Measurements from ENCODE around the gene XAF1.

Gene XAF1

GRCh38 chr17:6780886-6781285 is 25.0 kb downstream of the XAF1 start:
- no peak overlapping the region for H3K4me3 ChIP-seq (ENCODE audit: low read depth, low read length)
- TF ChIP-seq CTCF (IDR thresholded peaks at IDR 0.05; ENCODE audit: low read depth, low read length, missing control alignments), result no peak
- in situ Hi-C loops (cut with HindIII; ENCODE audit: low sequenced_read_pairs), result no loop called here
- DNase-seq (ENCODE audit: low read depth), result no peak

- TF ChIP-seq CTCF (IDR thresholded peaks at IDR 0.05; ENCODE audit: low read depth, low read length, missing control alignments), result no peak
- in situ Hi-C loops (cut with HindIII; ENCODE audit: low sequenced_read_pairs), result no loop called here
- H3K4me3 ChIP-seq (ENCODE audit: low read depth, low read length), result no peak overlapping the region
- no peak for DNase-seq (ENCODE audit: low read depth)
Observed at GRCh38 chr17:6782244-6782643, 26.4 kb downstream of the XAF1 start.

DNA sequence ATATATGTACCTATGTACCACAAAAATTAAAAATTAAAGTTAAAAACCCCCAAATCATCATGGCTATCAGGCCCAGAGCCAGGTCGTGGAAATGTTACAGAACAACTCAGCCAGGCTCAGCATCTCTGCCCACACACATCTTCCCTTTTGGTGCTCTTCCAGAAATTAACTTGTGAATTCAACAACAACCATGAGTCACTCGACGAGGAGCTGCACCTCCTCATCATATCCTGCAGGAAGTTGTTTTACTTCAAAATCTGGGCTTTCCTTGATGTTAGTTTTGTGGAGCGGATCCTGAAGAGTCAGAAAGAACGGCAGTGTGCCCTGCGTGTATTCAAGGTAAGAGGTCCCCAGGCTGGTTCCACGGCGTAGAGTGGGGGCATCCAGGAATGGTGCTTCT is 30.8 kb downstream of the XAF1 start:
- no peak overlapping the region for H3K4me3 ChIP-seq (ENCODE audit: low read depth, low read length)
- in situ Hi-C loops (cut with HindIII; ENCODE audit: low sequenced_read_pairs), result no loop called here
- peak; percentile 34 for DNase-seq (ENCODE audit: low read depth)
- TF ChIP-seq CTCF (IDR thresholded peaks at IDR 0.05; ENCODE audit: low read depth, low read length, missing control alignments), result no peak

DNA sequence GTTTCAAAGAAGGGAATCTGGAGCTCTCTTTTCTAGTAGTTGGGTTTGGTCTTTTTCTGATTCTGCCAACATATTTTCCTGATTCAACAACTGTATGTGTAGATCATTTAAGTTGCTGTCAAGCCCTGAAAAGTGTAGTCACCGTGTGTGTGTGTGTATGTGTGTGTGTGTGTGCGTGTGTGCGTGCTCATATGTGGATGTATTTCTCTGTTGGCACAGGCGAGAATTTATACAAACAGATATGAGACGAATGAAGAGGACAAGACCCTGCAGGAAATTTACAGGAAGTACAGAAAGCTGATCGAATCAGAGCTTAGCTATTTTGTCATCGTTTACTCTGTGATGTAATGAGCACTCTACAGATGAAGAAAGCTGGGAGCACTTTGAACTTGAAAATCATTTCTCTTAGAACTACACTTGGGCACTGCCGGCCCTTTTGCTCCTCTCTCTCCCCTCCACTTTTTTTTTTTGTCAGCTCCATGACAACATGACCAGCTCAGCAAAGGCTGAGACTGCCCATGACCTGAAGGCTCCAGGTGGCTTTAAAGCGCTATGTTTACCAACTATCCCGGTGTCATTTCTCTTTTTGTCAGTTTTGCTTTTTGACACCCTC is 31.3 kb downstream of the XAF1 start:
- in situ Hi-C loops (cut with HindIII; ENCODE audit: low sequenced_read_pairs), result no loop called here
- H3K4me3 ChIP-seq (ENCODE audit: low read depth, low read length), result no peak overlapping the region
- no peak for DNase-seq (ENCODE audit: low read depth)
- no peak for TF ChIP-seq CTCF (IDR thresholded peaks at IDR 0.05; ENCODE audit: low read depth, low read length, missing control alignments)

GRCh38 chr17:6789146-6789545 is 33.3 kb downstream of the XAF1 start:
- no peak for TF ChIP-seq CTCF (IDR thresholded peaks at IDR 0.05; ENCODE audit: low read depth, low read length, missing control alignments)
- no peak for DNase-seq (ENCODE audit: low read depth)
- no peak overlapping the region for H3K4me3 ChIP-seq (ENCODE audit: low read depth, low read length)
- in situ Hi-C loops (cut with HindIII; ENCODE audit: low sequenced_read_pairs), result no loop called here

GRCh38 chr17:6793748-6794493 is 38.1 kb downstream of the XAF1 start:
- in situ Hi-C loops (cut with HindIII; ENCODE audit: low sequenced_read_pairs), result no loop called here
- no peak for TF ChIP-seq CTCF (IDR thresholded peaks at IDR 0.05; ENCODE audit: low read depth, low read length, missing control alignments)
- H3K4me3 ChIP-seq (ENCODE audit: low read depth, low read length), result no peak overlapping the region
- no peak for DNase-seq (ENCODE audit: low read depth)

All from astrocyte of the cerebellum (primary cell).